ENCODE data around the gene CLCN7. TPM values are rescaled to one million over a fixed set of nuclear protein-coding genes. Genes with fewer than 3 reads are reported as not detected.
A peak's percentile ranks its signal among the peaks of the same experiment; 100 is the strongest.

CLCN7 gene
- total and polyA plus RNA-seq, 2 of the 13 experiments (the other 11 are each of a cell fraction or from before 2014, with no cell fraction given): 24.6 to 25.1 TPM

DNA sequence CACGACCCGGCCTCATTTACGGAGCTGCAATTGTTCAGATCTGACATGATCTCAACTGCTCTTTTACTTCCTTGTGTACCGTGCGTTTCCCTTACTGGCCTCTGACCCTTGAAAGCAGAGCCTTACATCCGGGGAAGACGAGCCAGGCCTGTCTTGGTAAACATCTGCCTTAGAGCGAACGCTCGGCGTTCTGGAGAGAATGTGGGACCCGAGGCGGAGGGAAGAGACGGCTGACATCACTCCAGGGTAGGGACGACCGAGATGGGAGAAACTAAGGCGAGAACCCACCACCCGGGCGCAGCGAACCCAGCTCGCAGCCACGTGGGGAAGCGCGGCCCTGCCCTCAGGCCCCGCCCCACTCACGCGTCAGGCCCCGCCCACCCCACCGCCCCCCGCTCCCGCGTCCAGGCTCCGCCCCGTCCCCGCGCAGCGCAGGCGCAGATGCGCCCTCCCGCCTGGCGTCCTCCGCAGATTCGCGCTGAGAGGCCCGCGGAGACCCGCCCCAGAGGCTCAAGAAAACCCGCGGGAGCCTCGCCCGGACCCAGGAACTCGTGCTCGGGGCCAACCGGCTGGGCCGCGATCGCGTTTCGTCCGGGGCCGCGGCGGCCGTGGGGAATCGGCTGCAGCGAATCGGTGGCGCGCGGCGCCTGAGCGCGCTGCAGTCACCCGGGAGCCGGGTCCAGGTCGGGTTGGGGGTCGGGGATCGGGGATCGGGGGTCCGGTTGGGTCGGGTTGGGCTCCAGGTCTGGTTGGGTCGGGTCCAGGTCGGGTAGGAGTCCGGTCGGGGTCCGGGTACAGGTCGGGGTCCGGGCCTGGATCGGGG lies 18.3 kb upstream of the CLCN7 start, which contains the start of gene TELO2 (continued):
- TF ChIP-seq MED8 (CRISPR knock-in tag; IDR thresholded peaks at IDR 0.05; ENCODE audit: insufficient replicate concordance): no peak
- TF ChIP-seq, protein P1, sequence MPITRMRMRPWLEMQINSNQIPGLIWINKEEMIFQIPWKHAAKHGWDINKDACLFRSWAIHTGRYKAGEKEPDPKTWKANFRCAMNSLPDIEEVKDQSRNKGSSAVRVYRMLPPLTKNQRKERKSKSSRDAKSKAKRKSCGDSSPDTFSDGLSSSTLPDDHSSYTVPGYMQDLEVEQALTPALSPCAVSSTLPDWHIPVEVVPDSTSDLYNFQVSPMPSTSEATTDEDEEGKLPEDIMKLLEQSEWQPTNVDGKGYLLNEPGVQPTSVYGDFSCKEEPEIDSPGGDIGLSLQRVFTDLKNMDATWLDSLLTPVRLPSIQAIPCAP (CRISPR knock-in tag; IDR thresholded peaks at IDR 0.05; ENCODE audit: low read depth): no peak
- no peak for TF ChIP-seq CHCHD3 (CRISPR knock-in tag; IDR thresholded peaks at IDR 0.05)
- TF ChIP-seq, protein P2, sequence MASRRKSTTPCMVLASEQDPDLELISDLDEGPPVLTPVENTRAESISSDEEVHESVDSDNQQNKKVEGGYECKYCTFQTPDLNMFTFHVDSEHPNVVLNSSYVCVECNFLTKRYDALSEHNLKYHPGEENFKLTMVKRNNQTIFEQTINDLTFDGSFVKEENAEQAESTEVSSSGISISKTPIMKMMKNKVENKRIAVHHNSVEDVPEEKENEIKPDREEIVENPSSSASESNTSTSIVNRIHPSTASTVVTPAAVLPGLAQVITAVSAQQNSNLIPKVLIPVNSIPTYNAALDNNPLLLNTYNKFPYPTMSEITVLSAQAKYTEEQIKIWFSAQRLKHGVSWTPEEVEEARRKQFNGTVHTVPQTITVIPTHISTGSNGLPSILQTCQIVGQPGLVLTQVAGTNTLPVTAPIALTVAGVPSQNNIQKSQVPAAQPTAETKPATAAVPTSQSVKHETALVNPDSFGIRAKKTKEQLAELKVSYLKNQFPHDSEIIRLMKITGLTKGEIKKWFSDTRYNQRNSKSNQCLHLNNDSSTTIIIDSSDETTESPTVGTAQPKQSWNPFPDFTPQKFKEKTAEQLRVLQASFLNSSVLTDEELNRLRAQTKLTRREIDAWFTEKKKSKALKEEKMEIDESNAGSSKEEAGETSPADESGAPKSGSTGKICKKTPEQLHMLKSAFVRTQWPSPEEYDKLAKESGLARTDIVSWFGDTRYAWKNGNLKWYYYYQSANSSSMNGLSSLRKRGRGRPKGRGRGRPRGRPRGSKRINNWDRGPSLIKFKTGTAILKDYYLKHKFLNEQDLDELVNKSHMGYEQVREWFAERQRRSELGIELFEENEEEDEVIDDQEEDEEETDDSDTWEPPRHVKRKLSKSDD (CRISPR knock-in tag; IDR thresholded peaks at IDR 0.05; ENCODE audit: low read depth): no peak
- TF ChIP-seq, protein P3, sequence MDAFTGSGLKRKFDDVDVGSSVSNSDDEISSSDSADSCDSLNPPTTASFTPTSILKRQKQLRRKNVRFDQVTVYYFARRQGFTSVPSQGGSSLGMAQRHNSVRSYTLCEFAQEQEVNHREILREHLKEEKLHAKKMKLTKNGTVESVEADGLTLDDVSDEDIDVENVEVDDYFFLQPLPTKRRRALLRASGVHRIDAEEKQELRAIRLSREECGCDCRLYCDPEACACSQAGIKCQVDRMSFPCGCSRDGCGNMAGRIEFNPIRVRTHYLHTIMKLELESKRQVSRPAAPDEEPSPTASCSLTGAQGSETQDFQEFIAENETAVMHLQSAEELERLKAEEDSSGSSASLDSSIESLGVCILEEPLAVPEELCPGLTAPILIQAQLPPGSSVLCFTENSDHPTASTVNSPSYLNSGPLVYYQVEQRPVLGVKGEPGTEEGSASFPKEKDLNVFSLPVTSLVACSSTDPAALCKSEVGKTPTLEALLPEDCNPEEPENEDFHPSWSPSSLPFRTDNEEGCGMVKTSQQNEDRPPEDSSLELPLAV (CRISPR knock-in tag; conservative IDR thresholded peaks at IDR 0.05; ENCODE audit: low read depth): no peak
- no peak for TF ChIP-seq SMC3 (IDR thresholded peaks at IDR 0.05; ENCODE audit: low read length)
- no peak for TF ChIP-seq SMARCE1 (IDR thresholded peaks at IDR 0.05; ENCODE audit: borderline replicate concordance)
- TF ChIP-seq, protein P4, sequence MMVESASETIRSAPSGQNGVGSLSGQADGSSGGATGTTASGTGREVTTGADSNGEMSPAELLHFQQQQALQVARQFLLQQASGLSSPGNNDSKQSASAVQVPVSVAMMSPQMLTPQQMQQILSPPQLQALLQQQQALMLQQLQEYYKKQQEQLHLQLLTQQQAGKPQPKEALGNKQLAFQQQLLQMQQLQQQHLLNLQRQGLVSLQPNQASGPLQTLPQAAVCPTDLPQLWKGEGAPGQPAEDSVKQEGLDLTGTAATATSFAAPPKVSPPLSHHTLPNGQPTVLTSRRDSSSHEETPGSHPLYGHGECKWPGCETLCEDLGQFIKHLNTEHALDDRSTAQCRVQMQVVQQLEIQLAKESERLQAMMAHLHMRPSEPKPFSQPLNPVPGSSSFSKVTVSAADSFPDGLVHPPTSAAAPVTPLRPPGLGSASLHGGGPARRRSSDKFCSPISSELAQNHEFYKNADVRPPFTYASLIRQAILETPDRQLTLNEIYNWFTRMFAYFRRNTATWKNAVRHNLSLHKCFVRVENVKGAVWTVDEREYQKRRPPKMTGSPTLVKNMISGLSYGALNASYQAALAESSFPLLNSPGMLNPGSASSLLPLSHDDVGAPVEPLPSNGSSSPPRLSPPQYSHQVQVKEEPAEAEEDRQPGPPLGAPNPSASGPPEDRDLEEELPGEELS (CRISPR knock-in tag; IDR thresholded peaks at IDR 0.05): no peak
- TF ChIP-seq MAF1 (CRISPR knock-in tag; IDR thresholded peaks at IDR 0.05; ENCODE audit: borderline replicate concordance): no peak
- no peak for TF ChIP-seq HES4 (CRISPR knock-in tag; IDR thresholded peaks at IDR 0.05; ENCODE audit: borderline replicate concordance)
- 0 out of 2 replicates have a peak, but pooled peaks have one; percentile 9 for TF ChIP-seq SP5 (CRISPR knock-in tag; IDR thresholded peaks at IDR 0.05; ENCODE audit: borderline replicate concordance, low read depth)
- no peak for TF ChIP-seq ZNF143 (CRISPR knock-in tag; IDR thresholded peaks at IDR 0.05)
- TF ChIP-seq IRX3 (CRISPR knock-in tag; IDR thresholded peaks at IDR 0.05; ENCODE audit: borderline replicate concordance, low read depth): no peak
- TF ChIP-seq ZBTB3 (CRISPR knock-in tag; IDR thresholded peaks at IDR 0.05; ENCODE audit: borderline replicate concordance, low read depth): no peak
- TF ChIP-seq PRPF4 (IDR thresholded peaks at IDR 0.05; ENCODE audit: low read depth, low read length, poor library complexity, severe bottlenecking): no peak
- TF ChIP-seq ZNF12 (CRISPR knock-in tag; IDR thresholded peaks at IDR 0.05): no peak
- TF ChIP-seq MXD4 (CRISPR knock-in tag; IDR thresholded peaks at IDR 0.05): peak; percentile 85; the same call in 1 of the 2 replicates
- TF ChIP-seq ELF4 (CRISPR knock-in tag; IDR thresholded peaks at IDR 0.05; ENCODE audit: borderline replicate concordance): no peak
- no peak for TF ChIP-seq RFXANK (CRISPR knock-in tag; IDR thresholded peaks at IDR 0.05)
- no peak for TF ChIP-seq TRIM24 (CRISPR knock-in tag; IDR thresholded peaks at IDR 0.05)
- TF ChIP-seq, protein P5, sequence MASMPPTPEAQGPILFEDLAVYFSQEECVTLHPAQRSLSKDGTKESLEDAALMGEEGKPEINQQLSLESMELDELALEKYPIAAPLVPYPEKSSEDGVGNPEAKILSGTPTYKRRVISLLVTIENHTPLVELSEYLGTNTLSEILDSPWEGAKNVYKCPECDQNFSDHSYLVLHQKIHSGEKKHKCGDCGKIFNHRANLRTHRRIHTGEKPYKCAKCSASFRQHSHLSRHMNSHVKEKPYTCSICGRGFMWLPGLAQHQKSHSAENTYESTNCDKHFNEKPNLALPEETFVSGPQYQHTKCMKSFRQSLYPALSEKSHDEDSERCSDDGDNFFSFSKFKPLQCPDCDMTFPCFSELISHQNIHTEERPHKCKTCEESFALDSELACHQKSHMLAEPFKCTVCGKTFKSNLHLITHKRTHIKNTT (CRISPR knock-in tag; IDR thresholded peaks at IDR 0.05): no peak
- no peak for TF ChIP-seq ZSCAN30 (CRISPR knock-in tag; IDR thresholded peaks at IDR 0.05)
